Measurements from ENCODE around the gene HAAO. TPM values are rescaled to one million over a fixed set of nuclear protein-coding genes. Genes with fewer than 3 reads are reported as not detected.

HAAO gene
- total and polyA plus RNA-seq, 2 donors (not counting 1 experiment from before 2014, with no cell fraction given), result 6.4 to 17.6 TPM

GRCh38 chr2:42747422-42747821 is 45.0 kb downstream of the HAAO start:
- ChIA-PET CTCF (no interaction called here), POLR2A (no interaction called here)
- Histone ChIP-seq H3K9ac (ENCODE audit: low read length) (no peak overlapping the region), H3K4me3 (ENCODE audit: control extremely low read depth in 1 of 5, extremely low read depth in 1 of 5, insufficient read depth in 1 of 5, low read depth in 2 of 5, low read length in 4 of 5) (no peak overlapping the region), H3K4me1 (ENCODE audit: control insufficient read depth in 2 of 2, insufficient read depth in 2 of 2, low read length in 2 of 2) (peaks cover 14 to 16% of the 10 kb centered on the region in 2 donors), H4K20me1 (ENCODE audit: control insufficient read depth, insufficient read depth, low read length, poor library complexity, severe bottlenecking) (no peaks in the 10 kb centered on the region), H3K79me2 (ENCODE audit: control insufficient read depth, insufficient read depth, low read length) (no peaks in the 10 kb centered on the region), H3K36me3 (replicated peaks in 1 of 2; ENCODE audit: control extremely low read depth in 1 of 2, control insufficient read depth in 1 of 2, extremely low read depth in 1 of 2, insufficient read depth in 2 of 2, low read length in 1 of 2) (no peaks in the 10 kb centered on the region), H3K9me3 (ENCODE audit: control extremely low read depth in 1 of 3, control insufficient read depth in 2 of 3, insufficient read depth in 1 of 3, low read length in 2 of 3) (no peaks in the 10 kb centered on the region), H2AFZ (ENCODE audit: insufficient read depth, low read depth, low read length, poor library complexity, severe bottlenecking) (no peak overlapping the region), H3K27ac (ENCODE audit: low read length in 2 of 2) (no peak overlapping the region), H3K27me3 (replicated peaks in 1 of 4; ENCODE audit: control extremely low read depth in 1 of 4, control insufficient read depth in 3 of 4, insufficient read depth in 4 of 4, low read length in 3 of 4) (no peaks in the 10 kb centered on the region), H3K4me2 (replicated peaks; ENCODE audit: low read depth, low read length, poor library complexity, severe bottlenecking) (no peak overlapping the region)
- ATAC-seq (ENCODE audit: low read depth) (no peak), DNase-seq (no peak)
- no peaks in the 10 kb centered on the region for H3K27me3 Mint-ChIP-seq
- no peak for TF ChIP-seq EZH2 (IDR thresholded peaks at IDR 0.05; ENCODE audit: borderline replicate concordance, insufficient read depth, low read depth, low read length, poor library complexity, severe bottlenecking)
- no peak for TF ChIP-seq CTCF (IDR thresholded peaks at IDR 0.05)
- no peak overlapping the region for H3K27ac Mint-ChIP-seq
- peaks cover 14% of the 10 kb centered on the region for H3K4me1 Mint-ChIP-seq
- intact Hi-C loops (cut with micrococcal nuclease), result no loop called here
- WGBS (ENCODE audit: insufficient coverage), result 100% methylated on average over 3 of the region's 3 CpGs
- no peaks in the 10 kb centered on the region for H3K9me3 Mint-ChIP-seq (ENCODE audit: insufficient read depth)
- H3K4me3 Mint-ChIP-seq, result no peak overlapping the region

GRCh38 chr2:42744545-42745082 is 47.8 kb downstream of the HAAO start:
- H3K4me3 Mint-ChIP-seq, result no peak overlapping the region
- H3K4me1 Mint-ChIP-seq, result peaks cover 5% of the 10 kb centered on the region
- ATAC-seq (ENCODE audit: low read depth) (no peak), DNase-seq (no peak)
- no peak for TF ChIP-seq EZH2 (IDR thresholded peaks at IDR 0.05; ENCODE audit: borderline replicate concordance, insufficient read depth, low read depth, low read length, poor library complexity, severe bottlenecking)
- TF ChIP-seq CTCF (IDR thresholded peaks at IDR 0.05), result no peak
- Histone ChIP-seq H3K36me3 (replicated peaks in 1 of 2; ENCODE audit: control extremely low read depth in 1 of 2, control insufficient read depth in 1 of 2, extremely low read depth in 1 of 2, insufficient read depth in 2 of 2, low read length in 1 of 2) (no peaks in the 10 kb centered on the region), H3K4me2 (replicated peaks; ENCODE audit: low read depth, low read length, poor library complexity, severe bottlenecking) (no peak overlapping the region), H3K27ac (ENCODE audit: low read length in 2 of 2) (no peak overlapping the region), H3K4me3 (ENCODE audit: control extremely low read depth in 1 of 5, extremely low read depth in 1 of 5, insufficient read depth in 1 of 5, low read depth in 2 of 5, low read length in 4 of 5) (no peak overlapping the region), H3K9me3 (ENCODE audit: control extremely low read depth in 1 of 3, control insufficient read depth in 2 of 3, insufficient read depth in 1 of 3, low read length in 2 of 3) (no peaks in the 10 kb centered on the region), H3K79me2 (ENCODE audit: control insufficient read depth, insufficient read depth, low read length) (no peaks in the 10 kb centered on the region), H3K27me3 (replicated peaks in 1 of 4; ENCODE audit: control extremely low read depth in 1 of 4, control insufficient read depth in 3 of 4, insufficient read depth in 4 of 4, low read length in 3 of 4) (no peaks in the 10 kb centered on the region), H4K20me1 (ENCODE audit: control insufficient read depth, insufficient read depth, low read length, poor library complexity, severe bottlenecking) (no peaks in the 10 kb centered on the region), H3K9ac (ENCODE audit: low read length) (no peak overlapping the region), H3K4me1 (ENCODE audit: control insufficient read depth in 2 of 2, insufficient read depth in 2 of 2, low read length in 2 of 2) (no peaks in the 10 kb centered on the region), H2AFZ (ENCODE audit: insufficient read depth, low read depth, low read length, poor library complexity, severe bottlenecking) (no peak overlapping the region)
- intact Hi-C loops (cut with micrococcal nuclease), result no loop called here
- no peak overlapping the region for H3K27ac Mint-ChIP-seq
- no peaks in the 10 kb centered on the region for H3K27me3 Mint-ChIP-seq
- WGBS (ENCODE audit: insufficient coverage), result no CpG with 5 or more reads among the region's 3 CpGs
- ChIA-PET CTCF (interaction anchor here (1.2 to 2.1 kb wide), 2 partner anchors 13 to 48 kb away, joined by 4 to 8 read pairs; partner anchors contain the start of gene HAAO), POLR2A (no interaction called here)
- no peaks in the 10 kb centered on the region for H3K9me3 Mint-ChIP-seq (ENCODE audit: insufficient read depth)

Data from B cell (primary cell).